SH-SY5Y (cell line): ENCODE data around the gene CCS.

Source experiments
- GATA2 ChIP-seq: IDR thresholded peaks from 2 replicates; pipeline ENCODE4 v1.6.1; 2011; ENCODE audit warnings: mild to moderate bottlenecking, low read depth, low read length
- GATA3 ChIP-seq: IDR thresholded peaks from 2 replicates; pipeline ENCODE4 v1.6.1; 2011; ENCODE audit warnings: low read depth, mild to moderate bottlenecking, low read length, moderate library complexity

GRCh38 chr11:66568124-66568916 is 24.7 kb upstream of the CCS start, which contains the start of gene CTSF:
- no peak for TF ChIP-seq GATA2
- no peak for TF ChIP-seq GATA3
